ENCODE results near the gene TRIM29.

TRIM29 gene

GRCh38 chr11:120126620-120127019 is 11.3 kb downstream of the TRIM29 start:
- H3K4me2 ChIP-seq (ENCODE audit: low read length), result no peak overlapping the region
- H3K79me2 ChIP-seq (ENCODE audit: control insufficient read depth, low read length), result no peaks in the 10 kb centered on the region
- no peaks in the 10 kb centered on the region for H3K27me3 ChIP-seq (ENCODE audit: control insufficient read depth, low read length)
- H4K20me1 ChIP-seq (ENCODE audit: control insufficient read depth, insufficient read depth, low read depth, low read length), result no peaks in the 10 kb centered on the region
- H3K4me3 ChIP-seq (ENCODE audit: low read length), result no peak overlapping the region
- H3F3A ChIP-seq (ENCODE audit: control insufficient read depth, insufficient read depth), result no peaks in the 10 kb centered on the region
- no peak overlapping the region for H3K27ac ChIP-seq (ENCODE audit: low read depth, low read length)
- no peaks in the 10 kb centered on the region for H3K4me1 ChIP-seq (ENCODE audit: control insufficient read depth, low read length)
- no peaks in the 10 kb centered on the region for H3K9me3 ChIP-seq (ENCODE audit: control insufficient read depth, insufficient read depth, low read length)
- TF ChIP-seq EZH2phosphoT487 (IDR thresholded peaks at IDR 0.05; ENCODE audit: borderline replicate concordance, low read length) (no peak), CTCF (IDR thresholded peaks at IDR 0.05; ENCODE audit: low read depth, low read length, poor library complexity, severe bottlenecking) (no peak)
- no peaks in the 10 kb centered on the region for H3K9me2 ChIP-seq (replicated peaks; ENCODE audit: control insufficient read depth, low read length)
- no peaks in the 10 kb centered on the region for H3K36me3 ChIP-seq (ENCODE audit: control insufficient read depth, low read length)

DNA sequence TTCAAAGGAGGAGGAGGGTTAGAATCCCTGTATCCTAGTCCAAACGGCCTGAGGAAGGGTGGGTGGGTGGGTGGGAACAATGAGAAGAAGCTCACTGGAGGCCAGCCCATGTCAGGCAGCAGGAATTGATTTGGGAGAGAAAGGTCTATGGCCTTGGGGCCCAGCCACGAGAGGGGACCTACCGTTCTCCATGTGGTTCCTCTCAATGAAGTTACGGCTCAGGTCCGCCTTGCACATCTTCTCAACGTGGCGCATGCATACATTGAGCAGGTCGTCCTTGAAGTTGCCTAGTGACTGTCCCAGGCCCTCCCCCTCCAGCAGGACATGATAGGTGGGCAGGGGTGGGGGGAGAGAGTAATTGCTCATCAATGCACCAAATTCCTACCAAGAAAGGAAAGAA is 12.4 kb downstream of the TRIM29 start:
- H3K4me1 ChIP-seq (ENCODE audit: control insufficient read depth, low read length), result no peaks in the 10 kb centered on the region
- H3K79me2 ChIP-seq (ENCODE audit: control insufficient read depth, low read length), result no peaks in the 10 kb centered on the region
- H3K9me2 ChIP-seq (replicated peaks; ENCODE audit: control insufficient read depth, low read length), result no peaks in the 10 kb centered on the region
- no peak overlapping the region for H3K4me3 ChIP-seq (ENCODE audit: low read length)
- no peaks in the 10 kb centered on the region for H3K27me3 ChIP-seq (ENCODE audit: control insufficient read depth, low read length)
- H3F3A ChIP-seq (ENCODE audit: control insufficient read depth, insufficient read depth), result no peaks in the 10 kb centered on the region
- H3K27ac ChIP-seq (ENCODE audit: low read depth, low read length), result no peak overlapping the region
- H3K36me3 ChIP-seq (ENCODE audit: control insufficient read depth, low read length), result no peaks in the 10 kb centered on the region
- H4K20me1 ChIP-seq (ENCODE audit: control insufficient read depth, insufficient read depth, low read depth, low read length), result no peaks in the 10 kb centered on the region
- no peaks in the 10 kb centered on the region for H3K9me3 ChIP-seq (ENCODE audit: control insufficient read depth, insufficient read depth, low read length)
- no peak overlapping the region for H3K4me2 ChIP-seq (ENCODE audit: low read length)
- TF ChIP-seq EZH2phosphoT487 (IDR thresholded peaks at IDR 0.05; ENCODE audit: borderline replicate concordance, low read length) (no peak), CTCF (IDR thresholded peaks at IDR 0.05; ENCODE audit: low read depth, low read length, poor library complexity, severe bottlenecking) (no peak)

GRCh38 chr11:120125024-120125423 is 12.9 kb downstream of the TRIM29 start:
- Histone ChIP-seq H3K79me2 (ENCODE audit: control insufficient read depth, low read length) (no peaks in the 10 kb centered on the region), H3K9me3 (ENCODE audit: control insufficient read depth, insufficient read depth, low read length) (no peaks in the 10 kb centered on the region), H3K36me3 (ENCODE audit: control insufficient read depth, low read length) (no peaks in the 10 kb centered on the region), H3K27ac (ENCODE audit: low read depth, low read length) (no peak overlapping the region), H3K9me2 (replicated peaks; ENCODE audit: control insufficient read depth, low read length) (no peaks in the 10 kb centered on the region), H3K4me2 (ENCODE audit: low read length) (no peak overlapping the region), H3F3A (ENCODE audit: control insufficient read depth, insufficient read depth) (no peaks in the 10 kb centered on the region), H3K27me3 (ENCODE audit: control insufficient read depth, low read length) (no peaks in the 10 kb centered on the region), H3K4me1 (ENCODE audit: control insufficient read depth, low read length) (no peaks in the 10 kb centered on the region), H4K20me1 (ENCODE audit: control insufficient read depth, insufficient read depth, low read depth, low read length) (no peaks in the 10 kb centered on the region), H3K4me3 (ENCODE audit: low read length) (no peak overlapping the region)
- TF ChIP-seq CTCF (IDR thresholded peaks at IDR 0.05; ENCODE audit: low read depth, low read length, poor library complexity, severe bottlenecking), result no peak
- no peak for TF ChIP-seq EZH2phosphoT487 (IDR thresholded peaks at IDR 0.05; ENCODE audit: borderline replicate concordance, low read length)

GRCh38 chr11:120124355-120124754 is 13.6 kb downstream of the TRIM29 start:
- H3K27ac ChIP-seq (ENCODE audit: low read depth, low read length), result no peak overlapping the region
- H3K27me3 ChIP-seq (ENCODE audit: control insufficient read depth, low read length), result no peaks in the 10 kb centered on the region
- no peaks in the 10 kb centered on the region for H3K4me1 ChIP-seq (ENCODE audit: control insufficient read depth, low read length)
- H3K4me3 ChIP-seq (ENCODE audit: low read length), result no peak overlapping the region
- no peaks in the 10 kb centered on the region for H3K9me2 ChIP-seq (replicated peaks; ENCODE audit: control insufficient read depth, low read length)
- H3K36me3 ChIP-seq (ENCODE audit: control insufficient read depth, low read length), result no peaks in the 10 kb centered on the region
- no peaks in the 10 kb centered on the region for H3F3A ChIP-seq (ENCODE audit: control insufficient read depth, insufficient read depth)
- no peaks in the 10 kb centered on the region for H4K20me1 ChIP-seq (ENCODE audit: control insufficient read depth, insufficient read depth, low read depth, low read length)
- no peaks in the 10 kb centered on the region for H3K9me3 ChIP-seq (ENCODE audit: control insufficient read depth, insufficient read depth, low read length)
- H3K79me2 ChIP-seq (ENCODE audit: control insufficient read depth, low read length), result no peaks in the 10 kb centered on the region
- no peak for TF ChIP-seq EZH2phosphoT487 (IDR thresholded peaks at IDR 0.05; ENCODE audit: borderline replicate concordance, low read length)
- TF ChIP-seq CTCF (IDR thresholded peaks at IDR 0.05; ENCODE audit: low read depth, low read length, poor library complexity, severe bottlenecking), result no peak
- no peak overlapping the region for H3K4me2 ChIP-seq (ENCODE audit: low read length)

Data from DOHH2 (cell line).